HUES6 (cell line): Measurements from ENCODE around the gene KRT33B.

Source experiments
- H3K27ac ChIP-seq: 2 replicates; pipeline ENCODE4 v1.7.0; 2013; ENCODE audit warnings: low read depth, mild to moderate bottlenecking, low read length, inconsistent platforms
- H3K27me3 ChIP-seq: 2 replicates; pipeline ENCODE4 v1.6.1; 2013; ENCODE audit warnings: low read length; ENCODE audit not compliant: control insufficient read depth, insufficient read depth
- H3K36me3 ChIP-seq: 2 replicates; pipeline ENCODE4 v1.6.1; 2013; ENCODE audit warnings: low read length; ENCODE audit not compliant: control insufficient read depth, insufficient read depth
- H3K4me1 ChIP-seq: 2 replicates; pipeline ENCODE4 v1.6.1; 2013; ENCODE audit warnings: low read length; ENCODE audit not compliant: control insufficient read depth, insufficient read depth
- H3K4me3 ChIP-seq: 2 replicates; pipeline ENCODE4 v1.5.1; 2013; ENCODE audit warnings: low read depth, low read length
- H3K9ac ChIP-seq: one replicate; pipeline ENCODE4 v1.6.1; 2013; ENCODE audit warnings: mild to moderate bottlenecking, low read length
- H3K9me3 ChIP-seq: 2 replicates; pipeline ENCODE4 v1.6.1; 2013; ENCODE audit warnings: low read depth, low read length; ENCODE audit not compliant: control insufficient read depth, insufficient read depth

KRT33B gene

DNA sequence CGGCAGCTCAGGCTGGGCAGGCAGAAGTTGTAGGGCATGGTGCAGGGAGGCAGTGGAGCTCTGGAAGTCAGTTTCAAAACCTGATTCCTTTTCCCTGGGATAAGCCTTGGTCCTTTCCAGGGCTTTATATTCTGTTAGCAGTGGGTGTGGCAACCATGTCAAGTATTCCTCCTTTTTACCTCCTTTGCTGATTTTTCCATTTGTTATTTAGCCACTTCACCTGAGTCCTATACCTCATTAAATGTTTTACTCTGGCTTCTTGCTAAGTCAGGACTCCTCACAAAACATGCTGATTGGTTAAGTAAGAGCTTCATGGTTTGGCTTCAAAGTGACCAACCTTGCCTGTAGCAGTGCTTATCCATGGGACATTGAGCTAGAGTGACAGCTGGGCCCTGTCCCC, at the start of gene KRT33B:
Gene KRT33B, minus strand, starts transcription at position 101 of the 400 bp plus-strand sequence. Its CDS starts 63 bp downstream, at position 38.
- no peak within 1 kb of the TSS for H3K27ac ChIP-seq
- H3K9ac ChIP-seq: no peak within 1 kb of the TSS
- H3K9me3 ChIP-seq: no peaks in the 10 kb centered on the region
- no peaks in the 10 kb centered on the region; the same call in 1 of the 2 replicates for H3K27me3 ChIP-seq
- no peak within 1 kb of the TSS for H3K4me3 ChIP-seq
- H3K4me1 ChIP-seq: no peaks in the 10 kb centered on the region
- no peaks in the 10 kb centered on the region for H3K36me3 ChIP-seq

DNA sequence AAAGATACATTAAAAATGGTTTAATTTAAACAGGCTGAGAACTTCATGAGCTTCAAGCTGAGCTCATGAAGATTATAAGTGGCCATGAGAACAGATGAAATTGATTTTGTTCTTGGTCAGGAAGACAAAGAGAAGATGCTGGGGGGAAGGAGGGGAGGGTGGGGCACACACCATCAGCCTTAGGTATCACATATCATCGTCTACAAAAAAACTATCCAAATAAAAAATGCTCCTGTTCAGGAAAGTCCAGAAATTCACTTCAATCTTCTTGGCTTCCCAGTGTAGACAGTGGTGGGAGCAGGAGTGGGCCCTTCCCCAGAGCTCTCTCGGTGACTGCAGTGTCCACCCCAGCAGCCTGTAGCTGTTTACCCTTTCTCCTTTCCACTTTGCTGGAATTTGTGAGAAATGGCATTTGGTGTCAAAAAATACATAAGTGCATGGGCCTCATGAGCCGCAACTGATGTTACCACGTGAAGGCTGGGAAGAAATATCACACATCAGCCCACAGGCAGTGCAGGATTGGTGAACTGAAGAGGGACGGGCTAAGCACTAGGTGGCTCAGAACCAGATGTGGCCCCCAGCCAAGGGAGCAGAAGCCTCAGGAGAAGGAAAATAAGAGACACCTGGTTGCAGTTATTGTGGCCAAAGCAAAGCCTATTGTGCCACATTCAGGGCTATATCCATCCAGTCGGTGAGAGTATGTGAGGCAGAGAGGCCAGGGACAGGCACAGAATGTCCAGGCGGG, 48.7 kb upstream of the KRT33B start:
- H3K36me3 ChIP-seq: no peaks in the 10 kb centered on the region
- H3K27ac ChIP-seq: no peak overlapping the region
- no peak overlapping the region for H3K4me3 ChIP-seq
- no peaks in the 10 kb centered on the region; the same call in 1 of the 2 replicates for H3K27me3 ChIP-seq
- H3K9me3 ChIP-seq: no peaks in the 10 kb centered on the region
- no peak overlapping the region for H3K9ac ChIP-seq
- peaks cover 14% of the 10 kb centered on the region for H3K4me1 ChIP-seq

- Histone ChIP-seq H3K27me3 (no peaks in the 10 kb centered on the region), H3K4me1 (peaks cover 19% of the 10 kb centered on the region), H3K27ac (no peak overlapping the region), H3K9ac (no peak overlapping the region), H3K4me3 (no peak overlapping the region), H3K9me3 (no peaks in the 10 kb centered on the region), H3K36me3 (no peaks in the 10 kb centered on the region)
Measured at GRCh38 chr17:41417576-41418015, 48.0 kb upstream of the KRT33B start.

DNA sequence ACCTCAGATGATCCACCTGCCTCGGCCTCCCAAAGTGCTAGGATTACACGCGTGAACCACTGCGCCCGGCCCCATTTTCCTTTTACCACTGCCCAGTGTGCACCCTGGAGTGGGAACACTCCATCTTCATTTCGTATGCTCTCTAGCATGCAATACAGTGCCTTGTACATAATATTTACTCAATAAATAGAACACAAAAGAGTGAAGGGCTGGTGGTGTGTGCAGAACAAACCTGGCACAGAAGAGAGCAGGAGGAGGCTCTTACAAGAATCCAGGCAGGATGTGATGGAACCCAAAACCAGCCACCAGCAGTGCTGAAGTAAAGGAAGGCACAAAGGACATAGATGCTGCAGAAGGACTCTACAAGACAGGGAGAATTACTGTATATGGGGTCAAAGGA, 47.5 kb upstream of the KRT33B start:
- Histone ChIP-seq H3K9me3 (no peaks in the 10 kb centered on the region), H3K4me3 (no peak overlapping the region), H3K4me1 (peaks cover 19% of the 10 kb centered on the region), H3K27me3 (no peaks in the 10 kb centered on the region), H3K27ac (no peak overlapping the region), H3K9ac (no peak overlapping the region), H3K36me3 (no peaks in the 10 kb centered on the region)

DNA sequence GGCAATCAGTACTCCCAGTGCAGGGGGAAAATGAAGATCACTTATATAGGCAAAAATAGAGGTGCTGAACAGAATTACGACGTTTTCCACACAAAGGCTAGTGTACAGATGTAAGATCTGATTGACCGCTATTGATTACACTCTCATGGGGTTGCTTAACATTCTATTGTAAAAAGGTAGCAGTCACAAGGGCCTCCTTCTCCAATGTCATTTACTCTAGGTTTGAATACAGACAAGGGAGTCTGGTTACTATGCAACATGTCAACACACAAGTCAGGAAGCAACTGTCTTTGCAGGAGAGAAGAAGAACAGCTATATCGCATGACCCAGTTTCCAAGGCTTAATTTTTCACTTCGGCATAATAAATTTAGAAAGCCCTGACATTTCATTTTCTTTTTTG, 46.9 kb upstream of the KRT33B start:
- Histone ChIP-seq H3K4me3 (no peak overlapping the region), H3K9me3 (no peaks in the 10 kb centered on the region), H3K27me3 (no peaks in the 10 kb centered on the region), H3K9ac (no peak overlapping the region), H3K4me1 (peaks cover 24% of the 10 kb centered on the region), H3K36me3 (no peaks in the 10 kb centered on the region), H3K27ac (no peak overlapping the region)

DNA sequence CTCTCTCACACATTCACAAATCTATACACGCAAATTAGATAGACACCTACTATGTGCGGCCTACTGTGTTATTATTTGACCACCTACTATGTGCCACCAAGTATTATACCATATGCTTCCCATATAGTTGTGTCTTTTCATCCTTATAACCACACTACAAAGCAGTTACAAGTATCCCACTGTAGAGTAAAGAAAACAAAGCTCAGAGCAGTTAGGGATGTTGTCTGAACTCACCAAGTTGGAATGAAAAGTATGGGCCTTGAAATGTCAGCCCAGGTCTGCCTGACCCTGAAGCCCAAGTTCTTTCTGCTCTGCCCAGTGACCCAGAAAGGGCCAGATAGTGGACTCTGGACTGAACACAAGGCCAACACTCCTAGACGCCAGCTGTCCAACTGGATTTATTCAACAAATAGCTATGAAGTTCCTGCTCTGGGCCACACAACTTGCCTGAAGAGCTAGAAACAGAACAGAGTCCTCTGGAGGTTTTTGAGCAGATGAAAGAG, 46.3 kb upstream of the KRT33B start:
- H3K4me1 ChIP-seq: peaks cover 24% of the 10 kb centered on the region
- no peaks in the 10 kb centered on the region for H3K36me3 ChIP-seq
- H3K9ac ChIP-seq: no peak overlapping the region
- no peaks in the 10 kb centered on the region for H3K27me3 ChIP-seq
- no peaks in the 10 kb centered on the region for H3K9me3 ChIP-seq
- no peak overlapping the region for H3K4me3 ChIP-seq
- no peak overlapping the region for H3K27ac ChIP-seq

DNA sequence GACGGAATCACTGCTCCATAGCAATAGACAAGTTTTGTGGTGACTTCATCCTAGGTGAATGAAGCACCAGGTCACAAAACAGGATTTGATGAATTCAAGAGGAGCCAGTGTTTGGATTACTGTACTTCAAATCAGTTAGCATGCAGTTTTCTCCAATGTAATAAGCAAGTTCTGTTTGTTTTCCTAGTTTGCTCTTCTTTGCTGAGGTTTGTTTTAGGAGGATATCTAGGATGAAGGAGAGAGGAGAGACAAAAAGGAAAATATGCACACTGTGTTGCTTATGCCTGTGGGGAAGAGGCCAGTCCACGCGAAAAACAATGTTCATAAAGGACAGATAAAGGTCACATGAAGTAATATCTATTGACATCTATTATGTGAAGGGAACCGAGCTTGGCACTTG, 45.8 kb upstream of the KRT33B start:
- H3K27me3 ChIP-seq: no peaks in the 10 kb centered on the region
- no peaks in the 10 kb centered on the region for H3K36me3 ChIP-seq
- no peaks in the 10 kb centered on the region for H3K9me3 ChIP-seq
- H3K27ac ChIP-seq: no peak overlapping the region
- no peak overlapping the region for H3K9ac ChIP-seq
- H3K4me3 ChIP-seq: no peak overlapping the region
- H3K4me1 ChIP-seq: peaks cover 24% of the 10 kb centered on the region

DNA sequence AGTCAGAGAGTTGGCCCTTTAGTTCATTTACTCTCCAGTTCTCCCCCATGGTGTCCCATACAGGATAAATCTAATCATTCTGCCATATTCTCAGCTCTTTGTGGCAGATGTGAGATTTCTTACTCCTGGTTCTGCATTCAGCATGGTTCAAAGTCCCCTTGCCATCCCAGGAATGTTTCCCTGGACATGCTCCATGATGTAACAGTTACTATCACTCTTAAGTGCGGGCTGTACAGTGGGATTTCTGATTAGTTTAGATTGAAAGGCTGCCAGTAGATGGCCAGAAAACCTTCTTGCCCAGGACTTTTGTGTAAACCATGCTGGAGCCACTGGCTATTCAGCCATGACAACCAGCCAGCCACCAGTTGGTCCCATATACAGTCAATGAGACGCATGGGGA, 44.4 kb upstream of the KRT33B start:
- H3K36me3 ChIP-seq: no peaks in the 10 kb centered on the region
- no peak overlapping the region for H3K9ac ChIP-seq
- peaks cover 24% of the 10 kb centered on the region for H3K4me1 ChIP-seq
- no peaks in the 10 kb centered on the region for H3K27me3 ChIP-seq
- no peak overlapping the region for H3K4me3 ChIP-seq
- no peak overlapping the region for H3K27ac ChIP-seq
- H3K9me3 ChIP-seq: no peaks in the 10 kb centered on the region

DNA sequence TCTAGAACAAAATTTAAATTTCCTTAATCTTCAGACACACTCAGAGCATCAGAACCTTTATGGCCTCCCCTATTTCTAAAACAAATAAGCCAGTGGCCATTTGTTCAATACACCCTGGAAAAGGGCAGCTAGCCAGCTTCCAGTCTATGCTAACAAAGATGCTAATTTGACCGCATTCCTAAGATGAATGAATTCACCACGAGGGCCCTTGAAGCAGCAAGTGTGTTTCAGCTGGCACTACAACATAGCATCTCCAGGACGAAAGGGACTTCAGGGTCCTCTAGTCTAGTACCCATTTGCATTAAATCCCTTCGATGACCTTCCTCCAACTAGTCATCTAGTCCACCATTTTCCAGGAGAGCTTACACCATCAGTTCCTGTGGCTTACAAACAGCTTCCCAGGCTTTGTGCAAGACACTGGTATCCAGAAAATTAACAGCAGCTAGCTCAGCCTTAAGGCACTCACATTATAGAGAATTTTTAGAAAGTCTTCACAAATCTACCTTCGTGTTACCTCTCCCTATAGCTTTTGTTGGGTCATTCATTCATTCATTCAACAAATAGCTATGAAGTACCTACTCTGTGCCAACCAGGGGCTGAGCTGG, 43.8 kb upstream of the KRT33B start:
- Histone ChIP-seq H3K9me3 (no peaks in the 10 kb centered on the region), H3K36me3 (no peaks in the 10 kb centered on the region), H3K4me3 (0 out of 2 replicates have a peak overlapping the region, but pooled peaks have one; percentile 1), H3K27ac (peak overlapping the region; percentile 46; the same call in 1 of the 2 replicates), H3K9ac (no peak overlapping the region), H3K4me1 (peaks cover 24% of the 10 kb centered on the region), H3K27me3 (no peaks in the 10 kb centered on the region)

DNA sequence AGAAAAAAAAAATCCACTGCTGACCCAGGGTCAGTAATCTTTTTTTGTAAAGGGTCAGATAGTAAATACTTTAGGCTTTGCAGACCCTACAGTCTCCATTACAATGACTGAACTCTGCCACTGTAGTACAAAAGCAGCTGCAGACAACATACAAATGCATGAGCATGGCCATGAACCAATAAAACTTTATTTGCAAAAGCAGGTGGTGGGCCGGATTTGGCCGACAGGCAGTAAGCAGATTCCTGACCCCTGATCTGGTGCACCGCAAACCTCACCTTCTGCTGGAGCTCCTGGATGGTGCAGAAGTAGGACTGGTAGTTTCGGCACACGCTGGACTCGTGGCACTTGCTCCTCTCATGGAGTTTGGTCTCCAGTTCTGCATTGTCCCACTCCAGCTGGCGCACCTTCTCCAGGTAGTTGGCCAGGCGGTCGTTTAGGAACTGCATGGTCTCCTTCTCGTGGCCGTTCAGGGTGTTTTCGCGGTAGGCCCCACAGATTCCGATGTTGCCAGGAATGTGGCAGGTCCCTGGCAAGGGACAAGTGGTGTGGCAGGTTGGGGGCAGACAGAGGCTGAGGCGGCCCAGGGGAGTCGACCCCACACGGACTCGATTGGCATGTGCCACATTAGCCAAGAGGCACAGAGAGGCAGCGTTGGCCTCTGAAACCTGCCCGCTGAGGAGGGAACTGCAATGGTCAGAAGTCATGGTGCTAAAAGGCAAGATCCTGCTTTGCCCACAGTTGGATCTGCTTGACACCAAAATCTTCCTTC, 41.6 kb upstream of the KRT33B start:
- peaks cover 17% of the 10 kb centered on the region for H3K4me1 ChIP-seq
- H3K4me3 ChIP-seq: no peak overlapping the region
- H3K36me3 ChIP-seq: no peaks in the 10 kb centered on the region
- no peaks in the 10 kb centered on the region for H3K27me3 ChIP-seq
- H3K27ac ChIP-seq: no peak overlapping the region
- no peak overlapping the region for H3K9ac ChIP-seq
- no peaks in the 10 kb centered on the region for H3K9me3 ChIP-seq

GRCh38 chr17:41407226-41407625, 37.6 kb upstream of the KRT33B start:
- Histone ChIP-seq H3K9me3 (no peaks in the 10 kb centered on the region), H3K27ac (no peak overlapping the region), H3K4me1 (peaks cover 5% of the 10 kb centered on the region; the same call in 1 of the 2 replicates), H3K27me3 (no peaks in the 10 kb centered on the region), H3K9ac (no peak overlapping the region), H3K4me3 (no peak overlapping the region), H3K36me3 (no peaks in the 10 kb centered on the region)
